HTERT RPE-1 (cell line): ENCODE data around the gene RGS9BP.
"Not testable (repeated sequence)": the region's sequence is repeated elsewhere in the genome, so short reads cannot be mapped to it uniquely, and the experiment has no call there.

ENCODE experiments used
- in situ Hi-C: fragments of 300-500 bp; cut with MboI; formaldehyde crosslinking; loops from 4 replicates; pipeline ENCODE4 v1.14.3; 2020; ENCODE audit warnings: low sequenced_read_pairs

RGS9BP gene

GRCh38 chr19:32671883-32672593 is 3.6 kb upstream of the RGS9BP start:
- in situ Hi-C loops: no loop called here

- in situ Hi-C loops: no loop called here
Measured at GRCh38 chr19:32672841-32673240, 2.8 kb upstream of the RGS9BP start.

- in situ Hi-C loops: no loop called here
Measured at GRCh38 chr19:32673573-32673972, 2.1 kb upstream of the RGS9BP start.

GRCh38 chr19:32674153-32674930 is 1.3 kb upstream of the RGS9BP start:
- in situ Hi-C loops: no loop called here

GRCh38 chr19:32674931-32675719 is 523 bp upstream of the RGS9BP start, which contains the start of gene ANKRD27:
ANKRD27 (minus strand) TSS chr19:32675180; CDS start chr19:32659015, 16,165 bp downstream.
- in situ Hi-C loops: no loop called here

- in situ Hi-C loops: no loop called here
Measured at GRCh38 chr19:32676186-32676894, 692 bp downstream of the RGS9BP start.

- in situ Hi-C loops: no loop called here
Measured at GRCh38 chr19:32676895-32677359, 1.3 kb downstream of the RGS9BP start.

GRCh38 chr19:32677657-32678056 is 2.0 kb downstream of the RGS9BP start:
- in situ Hi-C loops: no loop called here

GRCh38 chr19:32680986-32681385 is 5.3 kb downstream of the RGS9BP start:
- in situ Hi-C loops: no loop called here

GRCh38 chr19:32682317-32682716 is 6.7 kb downstream of the RGS9BP start:
- in situ Hi-C loops: no loop called here

- in situ Hi-C loops: no loop called here
Measured at GRCh38 chr19:32686847-32687475, 11.3 kb downstream of the RGS9BP start.

GRCh38 chr19:32687681-32688080 is 12.0 kb downstream of the RGS9BP start:
- in situ Hi-C loops: no loop called here

- in situ Hi-C loops: no loop called here
Measured at GRCh38 chr19:32688311-32688710, 12.7 kb downstream of the RGS9BP start.

GRCh38 chr19:32691291-32691951 is 15.8 kb downstream of the RGS9BP start, which contains the start of gene NUDT19:
NUDT19 (plus strand) TSS chr19:32691821; CDS start chr19:32691961, 140 bp downstream.
- in situ Hi-C loops: no loop called here

- in situ Hi-C loops: no loop called here
Measured at GRCh38 chr19:32691952-32692726, 16.5 kb downstream of the RGS9BP start.

GRCh38 chr19:32692727-32693061 is 17.0 kb downstream of the RGS9BP start:
- in situ Hi-C loops: no loop called here

GRCh38 chr19:32693151-32694108 is 17.8 kb downstream of the RGS9BP start:
- in situ Hi-C loops: not testable (repeated sequence)

- in situ Hi-C loops: not testable (repeated sequence)
Measured at GRCh38 chr19:32694316-32694715, 18.7 kb downstream of the RGS9BP start.
